ENCODE results near the gene SCARB1.

Gene SCARB1

GRCh38 chr12:124774462-124775167 lies 89.0 kb downstream of the SCARB1 start:
- DNase-seq (ENCODE audit: low spot score), result no peak

- DNase-seq (ENCODE audit: low spot score), result no peak
These were observed 89.6 kb downstream of the SCARB1 start for GRCh38 chr12:124774054-124774461.

DNA sequence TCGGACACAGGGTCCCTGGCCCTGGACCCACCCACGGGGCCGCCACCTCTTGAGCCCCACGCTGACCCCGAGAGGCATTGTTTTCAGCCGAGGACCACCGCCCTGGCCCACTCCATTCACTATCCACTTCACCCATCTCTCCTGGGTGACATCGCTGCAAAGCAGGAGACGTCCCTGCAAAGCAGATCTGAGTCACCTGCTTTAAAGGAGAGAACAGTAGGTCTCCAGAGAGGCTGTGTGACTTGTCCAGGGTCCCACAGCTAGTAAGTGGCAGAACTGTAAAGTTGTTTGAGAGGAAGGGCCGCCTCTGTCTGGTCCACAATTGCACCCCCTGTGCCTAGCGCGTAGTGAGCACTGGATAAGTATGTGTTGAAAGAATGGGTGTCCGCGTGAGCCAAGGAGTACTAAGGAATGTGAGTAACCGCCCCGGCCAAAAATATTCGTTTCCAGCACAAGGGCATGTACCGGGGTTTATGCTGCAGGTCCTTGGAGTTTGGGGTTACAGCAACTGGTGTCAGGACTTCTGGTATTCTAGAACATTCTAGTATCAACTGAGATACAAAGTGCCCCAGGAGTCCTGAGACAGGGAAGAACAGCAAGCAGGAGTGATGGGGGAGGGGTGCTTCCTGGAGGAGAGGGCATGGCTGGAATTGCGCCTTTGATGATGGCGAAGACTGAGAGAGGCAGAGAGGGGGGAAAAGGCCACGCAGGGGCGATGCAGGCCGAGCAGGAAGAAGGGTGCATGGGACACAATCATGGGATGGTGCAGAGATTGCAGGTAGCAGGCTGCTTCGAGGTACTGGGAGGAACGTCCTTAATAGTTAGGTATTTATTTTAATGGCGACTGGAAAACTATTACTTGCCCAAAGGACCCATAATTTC lies 91.1 kb downstream of the SCARB1 start:
- no peak for DNase-seq (ENCODE audit: low spot score)

GRCh38 chr12:124771462-124772288 lies 92.0 kb downstream of the SCARB1 start:
- peak; percentile 78 for DNase-seq (ENCODE audit: low spot score)

- DNase-seq (ENCODE audit: low spot score), result no peak
These were observed 92.9 kb downstream of the SCARB1 start for GRCh38 chr12:124770728-124771127.

GRCh38 chr12:124769881-124770512 lies 93.7 kb downstream of the SCARB1 start:
- no peak for DNase-seq (ENCODE audit: low spot score)

DNA sequence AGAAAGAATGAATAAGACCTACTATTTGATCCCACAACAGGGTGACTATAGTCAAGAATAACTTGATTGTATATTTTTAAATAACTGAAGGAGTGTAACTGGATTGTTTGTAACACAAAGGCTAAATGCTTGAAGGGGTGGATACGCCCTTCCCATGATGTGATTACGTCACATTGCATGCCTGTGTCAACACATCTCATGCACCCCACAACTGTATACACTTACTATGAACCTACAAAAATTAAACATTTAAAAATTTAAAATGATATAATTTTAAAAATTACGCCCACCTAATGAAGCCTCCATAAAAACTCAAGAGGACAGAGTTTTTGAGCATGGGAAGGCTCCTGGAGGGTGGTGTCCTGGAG lies 94.5 kb downstream of the SCARB1 start:
- DNase-seq (ENCODE audit: low spot score), result no peak

DNA sequence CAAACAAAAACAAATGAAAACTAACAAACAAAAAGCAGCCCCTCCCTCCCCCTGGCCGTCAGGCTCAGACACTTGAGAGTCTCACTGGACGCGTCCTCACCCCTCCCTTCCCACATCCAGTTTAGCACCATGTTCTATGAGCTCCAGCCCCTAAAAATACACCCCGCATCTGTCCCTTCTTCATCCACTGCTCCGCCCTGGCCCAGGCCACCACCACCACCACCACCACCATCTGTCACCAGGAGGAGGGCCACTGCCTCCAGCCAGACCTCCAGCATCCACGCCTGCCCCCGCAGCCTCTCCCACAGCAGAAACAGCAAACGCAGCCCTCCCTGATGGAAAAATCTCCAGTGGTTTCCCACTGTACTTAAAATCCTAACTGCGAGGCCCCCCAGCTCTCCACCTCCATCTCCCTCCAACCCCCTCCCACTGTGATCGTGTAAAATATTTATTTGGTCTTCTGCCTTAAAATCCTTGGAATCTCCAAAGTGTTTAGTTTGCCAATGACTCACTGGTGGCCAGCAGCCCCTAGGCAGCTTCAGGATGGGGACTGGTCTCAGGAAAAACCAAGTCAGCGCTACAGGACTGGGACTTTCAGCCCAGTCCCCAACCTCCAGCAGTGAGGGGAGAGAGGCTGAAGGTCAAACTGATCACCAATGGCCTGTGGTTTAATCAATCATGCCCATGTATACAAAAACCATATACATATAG lies 95.1 kb downstream of the SCARB1 start:
- DNase-seq (ENCODE audit: low spot score), result no peak

DNA sequence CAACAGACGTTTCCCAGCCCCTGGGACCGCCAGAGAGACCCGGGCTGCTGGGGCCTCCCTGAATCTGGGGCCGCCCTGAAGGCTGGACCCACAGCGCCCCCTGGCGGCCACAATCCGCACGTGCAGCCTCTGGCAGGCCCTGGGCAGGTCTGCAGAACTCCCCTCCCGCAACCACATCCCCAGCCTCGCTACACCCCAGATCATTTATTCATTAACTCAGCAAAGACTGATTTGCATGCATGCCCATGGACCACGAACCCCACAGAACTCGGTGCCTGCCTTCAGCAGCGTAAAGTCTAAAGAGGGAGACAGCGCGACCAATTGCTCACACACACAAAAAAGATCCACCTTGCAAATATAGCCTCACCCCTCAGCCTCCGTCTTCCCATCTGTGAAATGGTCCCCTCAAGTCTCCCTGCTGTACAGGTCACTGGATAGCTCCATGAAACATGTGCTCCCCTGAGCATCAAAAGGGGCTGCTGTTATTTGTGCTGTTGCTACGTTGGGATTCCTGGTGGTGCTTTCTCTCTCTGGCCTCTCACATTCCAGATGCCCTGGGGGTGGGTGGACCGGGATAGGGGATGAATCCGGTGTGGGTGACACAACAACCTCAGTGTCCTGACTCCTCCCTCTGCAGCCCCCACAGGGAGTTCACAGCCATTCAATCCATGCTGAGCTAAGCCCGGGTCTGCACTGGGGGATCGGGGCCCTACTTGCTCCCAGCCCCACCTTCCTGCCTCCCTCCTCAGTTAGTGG lies 96.4 kb downstream of the SCARB1 start:
- DNase-seq (ENCODE audit: low spot score), result peak; percentile 75

GRCh38 chr12:124766727-124767065 lies 97.0 kb downstream of the SCARB1 start:
- no peak for DNase-seq (ENCODE audit: low spot score)

DNA sequence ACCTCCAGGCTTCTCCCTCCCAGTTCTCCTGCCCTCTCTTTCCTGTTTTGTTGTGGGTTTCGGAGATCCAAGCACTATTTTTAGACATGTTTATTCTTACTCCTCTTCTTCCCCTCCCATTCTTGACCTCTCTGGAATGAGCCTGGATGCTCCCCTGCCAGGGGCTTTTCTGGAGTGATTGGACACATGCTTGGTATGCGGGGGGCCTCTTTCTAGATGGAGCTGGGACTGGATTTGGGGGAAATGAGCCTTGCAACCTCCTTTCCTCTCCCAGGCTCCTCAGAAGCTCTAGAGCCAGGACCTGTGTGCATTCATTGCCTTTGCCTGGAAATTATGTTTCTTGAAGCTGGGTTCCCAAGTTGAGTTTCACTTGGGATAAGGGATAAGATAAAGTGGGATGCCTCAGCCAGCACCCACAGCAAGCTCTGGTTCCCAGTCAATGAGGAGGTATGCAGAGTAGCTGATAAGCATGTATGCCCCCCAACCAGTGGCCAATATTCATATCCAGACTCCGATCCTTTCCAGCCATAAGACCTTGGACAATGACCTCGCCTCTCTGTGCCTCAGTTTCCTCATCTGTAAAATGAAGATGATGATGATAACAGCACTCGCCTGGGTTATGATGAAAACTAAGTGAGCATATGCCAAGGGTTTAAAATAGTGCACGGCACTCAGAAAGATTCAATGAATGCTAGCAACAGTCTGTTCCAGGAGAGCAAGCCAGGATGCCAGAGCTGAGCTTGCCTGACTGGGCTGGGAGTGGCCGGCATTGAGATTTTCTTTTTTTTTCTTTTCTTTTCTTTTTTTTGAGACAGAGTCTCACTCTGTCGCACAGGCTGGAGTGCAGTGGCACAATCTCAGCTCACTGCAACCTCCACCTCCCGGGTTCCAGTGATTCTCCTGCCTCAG lies 97.8 kb downstream of the SCARB1 start:
- no peak for DNase-seq (ENCODE audit: low spot score)

DNA sequence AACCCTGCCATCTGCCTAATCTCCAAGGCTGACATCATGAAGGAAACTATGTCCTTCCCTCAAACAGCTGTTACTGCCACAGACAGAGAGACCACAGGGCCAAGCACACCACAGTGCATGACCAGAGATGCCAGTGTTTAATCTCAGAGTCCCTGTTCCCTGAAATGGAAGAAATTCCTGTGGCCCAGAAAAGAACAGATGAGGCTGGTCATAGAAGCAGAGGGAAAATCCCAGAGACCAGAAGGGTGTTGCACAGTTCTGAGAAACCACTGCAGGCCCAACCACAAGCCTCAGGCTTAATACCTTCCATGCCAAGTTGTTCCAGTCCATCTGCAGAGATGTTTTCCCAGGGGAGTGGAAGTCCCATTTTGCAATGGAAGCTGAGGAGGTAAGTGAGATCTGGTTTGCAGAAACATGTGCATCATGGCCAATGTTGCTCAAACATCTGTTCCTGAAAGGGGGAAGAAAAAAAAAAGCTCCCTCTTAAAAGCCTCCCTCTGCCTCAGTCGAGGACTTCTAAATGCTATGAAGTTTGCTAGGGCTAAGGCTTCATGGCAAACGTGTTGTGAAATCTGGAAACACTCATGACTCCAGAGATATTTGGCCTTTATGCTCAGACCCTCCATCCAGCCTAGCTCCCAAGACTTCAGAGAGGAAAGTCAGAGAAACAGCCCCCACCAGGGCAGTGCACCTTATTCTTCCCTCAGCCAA lies 98.6 kb downstream of the SCARB1 start:
- DNase-seq (ENCODE audit: low spot score), result no peak

DNA sequence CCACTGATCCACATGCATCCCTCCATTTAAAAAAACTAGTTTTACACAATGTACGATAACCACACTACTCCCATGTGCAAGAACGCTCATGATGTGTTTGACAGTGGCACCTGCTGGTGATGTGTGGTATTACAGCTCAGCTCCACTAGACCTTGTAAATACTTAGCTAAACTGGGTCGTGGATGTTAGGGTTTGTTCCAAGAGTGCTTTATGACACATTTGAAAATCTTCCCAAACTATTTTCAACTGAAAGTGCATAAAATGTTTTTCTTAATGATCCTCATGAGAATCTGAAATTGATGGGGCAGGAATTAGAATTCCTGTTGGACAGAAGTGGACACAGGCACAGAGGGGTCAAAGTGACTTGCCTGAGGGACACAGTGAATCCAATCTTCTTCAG lies 99.2 kb downstream of the SCARB1 start:
- DNase-seq (ENCODE audit: low spot score), result no peak

GRCh38 chr12:124763594-124763979 lies 100.1 kb downstream of the SCARB1 start:
- no peak for DNase-seq (ENCODE audit: low spot score)

DNA sequence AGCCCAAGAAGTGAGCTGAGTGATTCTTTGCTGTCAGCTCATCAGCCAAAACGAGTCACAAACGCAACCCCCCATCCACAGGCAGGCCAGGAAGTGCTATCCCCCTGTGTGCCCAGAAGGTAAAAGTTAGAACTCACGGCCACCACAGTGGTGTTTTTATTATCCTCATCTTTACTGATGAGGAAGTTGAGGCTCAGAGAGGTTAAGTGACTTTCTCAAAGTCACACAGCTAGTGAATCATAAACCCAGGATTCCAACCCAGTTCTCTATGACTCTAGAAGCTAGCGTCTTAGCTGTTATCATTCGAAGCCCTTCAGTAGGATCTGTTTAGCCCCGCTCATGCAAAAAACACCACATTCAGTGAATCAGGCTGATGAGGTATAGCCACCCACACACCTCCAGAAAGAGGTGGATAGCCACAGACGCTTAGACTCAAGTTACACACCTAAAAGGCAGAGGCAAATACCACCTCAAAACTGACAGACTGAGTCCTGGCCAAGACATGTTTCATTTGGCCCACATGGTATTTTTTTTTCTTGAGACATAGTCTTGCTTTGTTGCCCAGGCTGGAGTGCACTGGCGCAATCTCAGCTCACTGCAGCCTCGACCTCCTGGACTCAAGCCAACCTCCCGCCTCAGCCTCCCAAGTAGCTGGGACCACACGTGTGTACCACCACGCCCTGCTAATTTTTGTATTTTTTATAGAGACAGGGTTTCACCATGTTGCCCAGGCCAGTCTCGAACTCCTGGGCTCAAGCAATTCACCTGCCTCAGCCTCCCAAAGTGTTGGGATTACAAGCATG lies 100.7 kb downstream of the SCARB1 start:
- no peak for DNase-seq (ENCODE audit: low spot score)

GRCh38 chr12:124762384-124762783 lies 101.3 kb downstream of the SCARB1 start:
- no peak for DNase-seq (ENCODE audit: low spot score)

GRCh38 chr12:124761871-124762270 lies 101.8 kb downstream of the SCARB1 start:
- DNase-seq (ENCODE audit: low spot score), result no peak

DNA sequence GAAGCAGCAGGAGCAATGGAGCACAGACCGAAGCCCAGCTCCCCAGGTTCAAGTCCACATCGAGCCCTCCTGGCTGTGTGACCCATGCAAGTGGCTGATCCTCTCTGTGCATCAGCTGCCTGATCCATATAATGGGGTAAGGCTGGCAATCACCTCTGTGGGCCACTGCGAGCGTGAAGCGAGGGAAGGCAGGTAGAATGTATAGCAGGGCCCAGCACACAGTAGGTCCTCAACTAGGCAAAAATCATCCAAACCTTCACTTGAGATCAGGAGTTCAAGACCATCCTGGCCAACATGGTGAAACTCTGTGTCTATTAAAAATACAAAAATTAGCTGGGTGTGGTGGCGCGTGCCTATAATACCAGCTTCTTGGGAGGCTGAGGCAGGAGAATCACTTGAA lies 102.6 kb downstream of the SCARB1 start:
- DNase-seq (ENCODE audit: low spot score), result no peak

All from HuH-7.5 (cell line).